NCI-H345 treated with DMSO at 0.1 percent for 48 hours (cell line): Measurements from ENCODE around the gene TAX1BP1.

Experiments used
- DNase-seq: peaks from one replicate; lab custom pipeline; 2025; ENCODE audit not compliant: unreplicated experiment; lab: John Stamatoyannopoulos, UW

Gene TAX1BP1

GRCh38 chr7:27777662-27778061 is 37.7 kb downstream of the TAX1BP1 start:
- DNase-seq: no peak

DNA sequence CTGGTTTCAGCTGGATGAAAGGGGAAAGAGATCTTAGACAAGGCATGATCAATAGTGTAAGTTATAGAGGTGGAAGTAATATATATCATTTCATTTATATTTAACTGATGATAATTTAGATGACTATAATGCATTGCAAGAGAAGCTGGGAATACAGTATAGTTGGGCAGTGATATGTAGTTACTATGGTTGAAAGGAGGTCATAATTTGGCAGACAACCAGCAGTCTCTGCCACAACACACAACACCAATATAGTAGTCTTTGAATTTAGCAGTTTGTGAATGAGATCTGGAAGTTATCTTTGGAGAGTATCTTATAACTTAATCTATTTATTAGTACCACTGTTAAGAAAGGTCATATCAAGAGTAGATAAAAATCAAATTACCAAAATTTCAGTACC is 39.9 kb downstream of the TAX1BP1 start:
- DNase-seq: no peak

DNA sequence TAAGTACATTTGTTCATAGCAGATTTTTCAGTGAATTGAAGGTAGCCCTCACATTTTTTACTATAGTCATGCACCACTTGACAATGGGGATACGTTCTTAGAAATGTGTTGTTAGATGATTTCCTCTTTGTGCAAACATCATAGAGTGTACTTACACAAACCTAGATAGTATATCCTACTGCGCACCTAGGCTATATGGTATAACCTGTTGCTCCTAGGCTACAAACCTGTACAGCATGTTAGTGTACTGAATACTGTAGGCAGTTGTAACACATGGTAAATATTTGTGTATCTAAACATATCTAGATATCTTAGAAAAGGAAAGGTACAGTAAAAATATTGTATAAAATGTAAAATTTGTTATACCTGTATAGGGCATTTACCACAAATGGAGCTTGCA is 41.2 kb downstream of the TAX1BP1 start:
- no peak for DNase-seq

DNA sequence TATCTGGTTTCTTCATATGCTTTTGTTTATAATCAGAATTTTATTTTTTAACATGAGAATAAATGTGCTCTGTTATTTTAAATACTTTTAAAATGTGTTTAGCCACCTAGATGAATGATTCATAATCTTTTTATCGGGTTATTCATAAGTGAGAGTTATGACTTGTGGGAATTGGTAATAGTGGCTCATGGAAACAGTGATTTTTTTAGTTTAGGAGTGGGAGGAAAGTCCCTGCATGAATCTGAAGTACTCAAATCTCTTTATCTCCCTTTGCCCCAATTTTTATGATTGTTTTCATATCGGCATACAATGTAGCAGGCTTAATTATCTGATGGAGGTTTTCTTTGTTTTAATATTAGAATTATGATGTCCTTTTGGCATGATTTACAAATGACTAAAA is 42.9 kb downstream of the TAX1BP1 start:
- DNase-seq: no peak

GRCh38 chr7:27784399-27785053 is 44.6 kb downstream of the TAX1BP1 start:
- DNase-seq: no peak

- DNase-seq: no peak
Measured at GRCh38 chr7:27788437-27788836, 48.5 kb downstream of the TAX1BP1 start.

- DNase-seq: no peak
Measured at GRCh38 chr7:27793780-27794179, 53.8 kb downstream of the TAX1BP1 start.

- no peak for DNase-seq
Measured at GRCh38 chr7:27795977-27796376, 56.0 kb downstream of the TAX1BP1 start.

DNA sequence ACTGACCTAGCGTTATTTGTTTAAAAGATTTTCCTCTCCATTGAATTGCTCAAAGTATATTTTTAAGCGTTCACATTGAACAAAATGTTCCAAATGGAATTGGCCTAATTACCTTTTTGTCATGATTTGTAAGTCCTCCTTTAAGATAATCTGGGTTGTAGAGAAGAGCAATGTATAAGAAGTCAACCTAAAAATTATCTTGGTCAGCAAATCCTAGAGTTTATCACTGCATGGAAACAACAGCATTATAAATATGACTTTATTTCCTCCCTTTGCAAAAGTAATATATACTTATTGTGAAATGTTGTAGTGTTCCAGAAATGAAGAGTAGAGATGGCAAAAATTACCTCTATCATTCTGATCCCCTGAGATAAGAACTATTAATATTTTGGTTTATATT is 59.2 kb downstream of the TAX1BP1 start:
- DNase-seq: no peak

GRCh38 chr7:27802999-27803398 is 63.0 kb downstream of the TAX1BP1 start:
- DNase-seq: no peak

- no peak for DNase-seq
Measured at GRCh38 chr7:27804139-27804538, 64.2 kb downstream of the TAX1BP1 start.

GRCh38 chr7:27808626-27809025 is 68.7 kb downstream of the TAX1BP1 start:
- no peak for DNase-seq

DNA sequence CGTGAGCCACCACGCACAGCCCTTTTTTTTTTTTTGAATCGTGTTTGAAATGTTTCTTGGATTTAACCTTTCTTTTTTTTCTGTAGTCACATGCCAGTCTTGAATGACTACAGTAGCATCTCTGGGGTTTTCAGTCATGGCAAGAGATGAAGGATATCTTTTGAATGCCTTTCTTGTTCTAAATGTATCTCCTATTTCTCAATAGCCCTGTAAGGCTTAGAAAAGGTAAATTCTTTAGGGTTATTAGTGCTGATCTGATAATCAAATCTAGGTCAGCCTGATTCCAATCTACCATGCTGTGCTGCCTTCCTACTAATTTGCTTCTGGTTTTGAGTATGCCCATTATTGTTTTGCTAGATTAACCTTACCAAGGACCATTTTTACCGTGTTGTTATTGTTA is 70.2 kb downstream of the TAX1BP1 start:
- no peak for DNase-seq

GRCh38 chr7:27812706-27813105 is 72.7 kb downstream of the TAX1BP1 start:
- DNase-seq: no peak

GRCh38 chr7:27822245-27822644 is 82.3 kb downstream of the TAX1BP1 start:
- DNase-seq: no peak

DNA sequence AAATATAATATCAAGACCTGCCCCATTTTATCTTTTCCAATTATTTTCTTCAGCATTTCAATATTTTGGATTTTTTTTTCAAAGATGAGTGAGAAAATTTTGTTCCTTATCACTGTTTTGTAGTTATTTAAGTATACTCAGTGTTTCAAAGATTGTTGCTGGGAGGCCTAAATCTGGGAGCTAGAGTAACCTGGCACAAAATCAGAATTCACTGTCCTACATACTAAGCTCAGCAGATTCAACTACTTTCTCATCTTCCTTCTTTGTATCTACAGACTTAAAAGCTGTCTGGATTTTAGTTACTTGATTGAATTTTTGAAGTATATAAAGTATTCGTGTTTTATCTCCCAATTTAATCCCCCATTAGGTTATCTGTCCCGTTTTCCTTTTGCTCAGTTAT is 85.9 kb downstream of the TAX1BP1 start:
- DNase-seq: no peak

DNA sequence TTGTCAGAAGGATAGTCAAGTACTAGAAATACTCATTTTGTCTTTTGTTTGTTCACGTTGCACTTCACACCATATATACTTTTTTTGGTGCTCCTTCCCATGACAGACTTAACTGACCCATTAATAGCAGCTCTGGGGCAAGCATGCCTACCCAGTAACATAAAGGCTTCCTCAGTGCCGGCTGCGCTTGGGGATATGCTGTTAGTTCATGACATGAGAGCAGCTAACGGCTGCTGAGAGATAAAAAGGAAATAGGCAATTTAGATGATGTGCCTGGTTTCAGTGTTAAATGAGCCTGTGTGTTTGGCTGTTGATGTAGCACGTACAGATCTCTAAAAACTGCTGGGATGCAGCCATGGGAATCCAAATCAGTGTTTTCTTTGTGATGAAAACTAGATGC is 86.4 kb downstream of the TAX1BP1 start:
- DNase-seq: no peak

DNA sequence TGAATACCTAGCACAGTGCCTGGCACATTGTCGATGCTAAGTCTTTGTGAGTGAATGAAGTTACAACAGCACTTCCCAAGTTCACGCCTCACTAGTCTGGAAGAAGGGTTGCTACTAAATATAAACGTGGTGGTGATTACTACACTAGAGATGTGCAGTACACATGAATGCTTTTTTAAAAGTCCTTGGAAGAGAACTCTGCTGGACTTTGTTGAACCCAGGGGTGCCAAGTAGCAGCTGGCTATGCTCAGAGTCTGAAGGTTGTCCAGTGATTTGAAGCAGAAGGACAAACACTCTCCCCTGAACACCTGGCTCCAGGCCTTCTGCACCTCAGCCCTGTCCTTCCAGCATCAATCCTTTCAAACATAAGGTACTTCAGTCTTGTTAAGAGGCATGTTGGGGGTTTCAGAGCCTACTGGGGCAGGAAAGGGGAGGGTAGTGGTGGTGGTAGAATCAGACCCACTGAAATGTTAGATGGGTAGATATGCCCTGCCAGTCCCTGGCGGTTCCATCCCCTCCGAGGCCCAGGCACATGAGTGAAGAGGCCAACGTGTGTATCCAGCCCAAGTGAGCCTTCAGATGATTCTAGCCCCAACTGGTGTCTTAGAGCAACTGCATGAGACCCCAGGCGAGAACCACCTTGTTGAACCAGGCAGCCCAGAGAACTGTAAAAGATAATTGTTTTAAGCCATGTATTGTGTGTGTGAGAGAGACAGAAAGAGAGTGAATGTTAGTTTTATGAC is 94.4 kb downstream of the TAX1BP1 start:
- DNase-seq: no peak

DNA sequence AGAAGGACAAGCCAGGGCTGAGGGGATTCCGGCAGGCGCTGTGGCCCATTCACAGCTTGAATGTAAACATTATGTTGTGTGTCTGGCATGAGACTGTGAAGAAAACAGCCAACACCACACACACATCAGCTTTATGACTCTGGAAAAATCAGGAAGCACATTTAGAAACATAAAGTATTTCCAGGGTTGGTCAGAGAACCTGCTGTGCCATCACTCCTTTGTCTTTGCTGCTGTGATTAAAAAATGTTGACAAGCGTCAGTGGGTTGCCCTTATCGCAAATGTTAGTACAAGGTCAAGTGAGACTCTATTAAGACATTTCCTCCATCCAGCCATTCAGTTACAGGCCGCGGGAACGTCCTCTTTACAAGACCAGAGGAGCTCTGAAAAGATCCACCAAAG is 95.4 kb downstream of the TAX1BP1 start:
- DNase-seq: no peak

DNA sequence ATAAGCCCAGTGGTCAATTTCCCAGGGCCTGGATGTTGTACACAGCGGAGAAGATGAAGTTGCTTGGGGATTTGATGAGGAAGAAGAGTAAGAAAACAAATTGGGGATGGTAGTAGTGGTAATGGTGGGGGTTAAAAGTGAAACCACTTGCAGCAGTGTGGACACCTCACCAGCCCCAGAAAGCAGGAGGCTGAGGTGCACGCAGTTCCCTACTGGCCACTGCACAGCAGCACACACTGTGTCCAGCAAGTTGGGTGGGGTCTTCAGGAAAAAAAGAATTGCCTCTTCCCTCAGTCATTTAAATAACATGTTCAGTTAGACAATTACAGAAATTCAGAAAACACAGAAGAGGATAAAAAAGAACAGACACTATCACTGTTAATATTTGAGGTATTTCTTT is 96.6 kb downstream of the TAX1BP1 start:
- DNase-seq: no peak

DNA sequence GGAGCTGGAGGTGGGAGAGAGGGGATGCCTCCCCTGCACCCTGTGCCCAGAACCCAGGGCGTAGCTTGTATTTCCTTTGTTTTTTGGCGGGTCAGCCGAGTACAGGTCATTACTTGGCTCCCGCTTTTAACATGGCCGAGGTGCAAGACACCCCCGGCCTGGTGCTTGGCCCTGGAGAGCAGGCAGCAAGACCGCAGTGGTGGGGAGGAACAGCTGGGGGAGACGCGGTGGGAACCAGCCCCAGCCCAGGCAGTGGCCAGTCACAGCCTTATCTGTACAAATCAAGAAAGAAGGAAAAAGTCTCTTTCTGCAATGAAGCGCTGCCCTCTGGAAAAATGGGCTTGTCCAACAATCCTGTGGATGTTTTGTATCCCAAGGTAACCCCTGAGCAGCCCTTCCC is 99.1 kb downstream of the TAX1BP1 start:
- DNase-seq: no peak

GRCh38 chr7:27840313-27840712 is 100.4 kb downstream of the TAX1BP1 start:
- DNase-seq: no peak
